ENCODE data around the gene IMPDH1. TPM values are rescaled to one million over a fixed set of nuclear protein-coding genes. Genes with fewer than 3 reads are reported as not detected.

IMPDH1 gene
- total and polyA plus RNA-seq, 9 of the 15 experiments (the other 6 are each of a cell fraction or from before 2014, with no cell fraction given), result 0.80 to 118 (median 64.3) TPM

DNA sequence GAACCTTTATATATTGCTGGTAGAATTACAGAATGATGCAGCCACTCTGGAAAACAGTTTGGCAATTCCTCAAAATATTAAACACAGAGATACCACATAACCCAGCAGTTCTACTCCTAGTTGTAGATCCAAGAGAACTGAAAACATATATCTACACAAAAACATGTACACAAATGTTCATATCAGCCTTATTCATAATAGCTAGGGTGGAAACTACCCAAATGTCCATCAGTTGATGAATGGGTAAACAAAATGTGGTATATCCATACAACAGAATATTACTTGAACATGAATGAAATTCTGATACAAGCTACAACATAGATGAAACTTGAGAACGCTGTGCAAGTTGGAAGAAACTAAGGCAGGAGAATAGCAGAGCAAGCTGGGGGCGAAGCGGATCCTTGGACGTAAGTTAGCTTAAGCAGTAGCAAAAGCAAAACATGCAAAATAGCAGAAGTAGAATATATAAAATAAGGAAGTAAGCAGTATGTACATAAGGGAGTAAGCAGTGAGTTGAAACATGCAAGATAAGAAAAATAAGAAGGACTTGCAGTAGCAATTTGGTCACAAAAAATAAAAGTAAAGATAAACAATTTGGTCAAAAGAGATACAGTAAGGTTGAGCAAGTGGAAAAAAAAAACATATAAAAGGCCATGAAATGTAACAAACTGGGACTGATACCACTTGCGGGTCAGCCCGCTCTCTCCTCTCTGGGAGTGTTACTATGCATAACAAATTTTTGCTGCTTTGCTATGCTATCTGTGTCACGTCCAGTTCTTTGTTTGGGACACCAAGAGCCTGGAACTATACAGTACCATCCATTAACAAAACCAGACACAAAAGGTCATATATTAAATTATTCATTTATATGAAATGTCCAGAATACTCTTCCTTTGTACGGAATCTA is 27.9 kb upstream of the IMPDH1 start (continued):
- TF ChIP-seq, protein P1, sequence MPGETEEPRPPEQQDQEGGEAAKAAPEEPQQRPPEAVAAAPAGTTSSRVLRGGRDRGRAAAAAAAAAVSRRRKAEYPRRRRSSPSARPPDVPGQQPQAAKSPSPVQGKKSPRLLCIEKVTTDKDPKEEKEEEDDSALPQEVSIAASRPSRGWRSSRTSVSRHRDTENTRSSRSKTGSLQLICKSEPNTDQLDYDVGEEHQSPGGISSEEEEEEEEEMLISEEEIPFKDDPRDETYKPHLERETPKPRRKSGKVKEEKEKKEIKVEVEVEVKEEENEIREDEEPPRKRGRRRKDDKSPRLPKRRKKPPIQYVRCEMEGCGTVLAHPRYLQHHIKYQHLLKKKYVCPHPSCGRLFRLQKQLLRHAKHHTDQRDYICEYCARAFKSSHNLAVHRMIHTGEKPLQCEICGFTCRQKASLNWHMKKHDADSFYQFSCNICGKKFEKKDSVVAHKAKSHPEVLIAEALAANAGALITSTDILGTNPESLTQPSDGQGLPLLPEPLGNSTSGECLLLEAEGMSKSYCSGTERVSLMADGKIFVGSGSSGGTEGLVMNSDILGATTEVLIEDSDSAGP (CRISPR knock-in tag; IDR thresholded peaks at IDR 0.05), result no peak
- TF ChIP-seq ZC3H8 (IDR thresholded peaks at IDR 0.05) (no peak), SREBF2 (CRISPR knock-in tag; IDR thresholded peaks at IDR 0.05) (no peak), PYGO2 (tag; IDR thresholded peaks at IDR 0.05) (no peak), FOS (IDR thresholded peaks at IDR 0.05; ENCODE audit: extremely low read depth, insufficient read length) (no peak), JUND (IDR thresholded peaks at IDR 0.05; ENCODE audit: borderline replicate concordance, low read depth, low read length) (no peak), JUND (tag; IDR thresholded peaks at IDR 0.05; ENCODE audit: borderline replicate concordance, low read depth, low read length) (no peak), DNMT1 (IDR thresholded peaks at IDR 0.05) (no peak), KHSRP (IDR thresholded peaks at IDR 0.05) (no peak), ZNF143 (CRISPR knock-in tag; IDR thresholded peaks at IDR 0.05) (no peak), FOXK2 (conservative IDR thresholded peaks at IDR 0.05 in 1 of 2, IDR thresholded peaks at IDR 0.05 in 1 of 2; ENCODE audit: low read depth in 2 of 2) (peak; percentile 81 to 86), ZNF324 (CRISPR knock-in tag; IDR thresholded peaks at IDR 0.05) (no peak), THRAP3 (IDR thresholded peaks at IDR 0.05; ENCODE audit: borderline replicate concordance) (no peak), ATF7 (IDR thresholded peaks at IDR 0.05) (peak; percentile 29; the same call in 1 of the 2 replicates), PHB (CRISPR knock-in tag; IDR thresholded peaks at IDR 0.05) (no peak)
- TF ChIP-seq, protein P2, sequence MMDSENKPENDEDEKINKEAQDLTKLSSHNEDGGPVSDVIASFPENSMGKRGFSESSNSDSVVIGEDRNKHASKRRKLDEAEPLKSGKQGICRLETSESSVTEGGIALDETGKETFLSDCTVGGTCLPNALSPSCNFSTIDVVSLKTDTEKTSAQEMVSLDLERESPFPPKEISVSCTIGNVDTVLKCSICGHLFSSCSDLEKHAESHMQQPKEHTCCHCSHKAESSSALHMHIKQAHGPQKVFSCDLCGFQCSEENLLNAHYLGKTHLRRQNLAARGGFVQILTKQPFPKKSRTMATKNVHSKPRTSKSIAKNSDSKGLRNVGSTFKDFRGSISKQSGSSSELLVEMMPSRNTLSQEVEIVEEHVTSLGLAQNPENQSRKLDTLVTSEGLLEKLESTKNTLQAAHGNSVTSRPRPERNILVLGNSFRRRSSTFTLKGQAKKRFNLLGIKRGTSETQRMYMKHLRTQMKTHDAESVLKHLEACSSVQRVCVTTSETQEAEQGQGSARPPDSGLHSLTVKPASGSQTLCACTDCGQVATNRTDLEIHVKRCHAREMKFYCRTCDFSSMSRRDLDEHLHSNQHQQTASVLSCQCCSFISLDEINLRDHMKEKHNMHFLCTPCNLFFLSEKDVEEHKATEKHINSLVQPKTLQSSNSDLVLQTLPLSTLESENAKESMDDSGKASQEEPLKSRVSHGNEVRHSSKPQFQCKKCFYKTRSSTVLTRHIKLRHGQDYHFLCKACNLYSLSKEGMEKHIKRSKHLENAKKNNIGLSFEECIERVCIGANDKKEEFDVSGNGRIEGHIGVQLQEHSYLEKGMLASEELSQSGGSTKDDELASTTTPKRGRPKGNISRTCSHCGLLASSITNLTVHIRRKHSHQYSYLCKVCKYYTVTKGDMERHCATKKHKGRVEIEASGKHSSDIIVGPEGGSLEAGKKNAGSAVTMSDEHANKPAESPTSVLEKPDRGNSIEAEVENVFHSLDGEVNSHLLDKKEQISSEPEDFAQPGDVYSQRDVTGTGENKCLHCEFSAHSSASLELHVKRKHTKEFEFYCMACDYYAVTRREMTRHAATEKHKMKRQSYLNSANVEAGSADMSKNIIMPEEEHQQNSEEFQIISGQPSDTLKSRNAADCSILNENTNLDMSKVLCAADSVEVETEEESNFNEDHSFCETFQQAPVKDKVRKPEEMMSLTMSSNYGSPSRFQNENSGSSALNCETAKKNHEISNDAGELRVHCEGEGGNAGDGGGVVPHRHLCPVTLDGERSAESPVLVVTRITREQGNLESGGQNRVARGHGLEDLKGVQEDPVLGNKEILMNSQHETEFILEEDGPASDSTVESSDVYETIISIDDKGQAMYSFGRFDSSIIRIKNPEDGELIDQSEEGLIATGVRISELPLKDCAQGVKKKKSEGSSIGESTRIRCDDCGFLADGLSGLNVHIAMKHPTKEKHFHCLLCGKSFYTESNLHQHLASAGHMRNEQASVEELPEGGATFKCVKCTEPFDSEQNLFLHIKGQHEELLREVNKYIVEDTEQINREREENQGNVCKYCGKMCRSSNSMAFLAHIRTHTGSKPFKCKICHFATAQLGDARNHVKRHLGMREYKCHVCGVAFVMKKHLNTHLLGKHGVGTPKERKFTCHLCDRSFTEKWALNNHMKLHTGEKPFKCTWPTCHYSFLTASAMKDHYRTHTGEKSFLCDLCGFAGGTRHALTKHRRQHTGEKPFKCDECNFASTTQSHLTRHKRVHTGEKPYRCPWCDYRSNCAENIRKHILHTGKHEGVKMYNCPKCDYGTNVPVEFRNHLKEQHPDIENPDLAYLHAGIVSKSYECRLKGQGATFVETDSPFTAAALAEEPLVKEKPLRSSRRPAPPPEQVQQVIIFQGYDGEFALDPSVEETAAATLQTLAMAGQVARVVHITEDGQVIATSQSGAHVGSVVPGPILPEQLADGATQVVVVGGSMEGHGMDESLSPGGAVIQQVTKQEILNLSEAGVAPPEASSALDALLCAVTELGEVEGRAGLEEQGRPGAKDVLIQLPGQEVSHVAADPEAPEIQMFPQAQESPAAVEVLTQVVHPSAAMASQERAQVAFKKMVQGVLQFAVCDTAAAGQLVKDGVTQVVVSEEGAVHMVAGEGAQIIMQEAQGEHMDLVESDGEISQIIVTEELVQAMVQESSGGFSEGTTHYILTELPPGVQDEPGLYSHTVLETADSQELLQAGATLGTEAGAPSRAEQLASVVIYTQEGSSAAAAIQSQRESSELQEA (IDR thresholded peaks at IDR 0.05; ENCODE audit: low read depth), result no peak
- TF ChIP-seq, protein P3, sequence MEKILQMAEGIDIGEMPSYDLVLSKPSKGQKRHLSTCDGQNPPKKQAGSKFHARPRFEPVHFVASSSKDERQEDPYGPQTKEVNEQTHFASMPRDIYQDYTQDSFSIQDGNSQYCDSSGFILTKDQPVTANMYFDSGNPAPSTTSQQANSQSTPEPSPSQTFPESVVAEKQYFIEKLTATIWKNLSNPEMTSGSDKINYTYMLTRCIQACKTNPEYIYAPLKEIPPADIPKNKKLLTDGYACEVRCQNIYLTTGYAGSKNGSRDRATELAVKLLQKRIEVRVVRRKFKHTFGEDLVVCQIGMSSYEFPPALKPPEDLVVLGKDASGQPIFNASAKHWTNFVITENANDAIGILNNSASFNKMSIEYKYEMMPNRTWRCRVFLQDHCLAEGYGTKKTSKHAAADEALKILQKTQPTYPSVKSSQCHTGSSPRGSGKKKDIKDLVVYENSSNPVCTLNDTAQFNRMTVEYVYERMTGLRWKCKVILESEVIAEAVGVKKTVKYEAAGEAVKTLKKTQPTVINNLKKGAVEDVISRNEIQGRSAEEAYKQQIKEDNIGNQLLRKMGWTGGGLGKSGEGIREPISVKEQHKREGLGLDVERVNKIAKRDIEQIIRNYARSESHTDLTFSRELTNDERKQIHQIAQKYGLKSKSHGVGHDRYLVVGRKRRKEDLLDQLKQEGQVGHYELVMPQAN (IDR thresholded peaks at IDR 0.05; ENCODE audit: borderline replicate concordance), result no peak
